ENCODE results near the gene ATRN.

Gene ATRN

GRCh38 chr20:3572151-3572550, 101.3 kb downstream of the ATRN start:
- FAIRE-seq: no peak
- no peak for TF ChIP-seq CTCF (IDR thresholded peaks at IDR 0.05; ENCODE audit: insufficient read depth, missing control alignments)
- DNase-seq (ENCODE audit: insufficient read length, low spot score): no peak

GRCh38 chr20:3576363-3576762, 105.5 kb downstream of the ATRN start:
- no peak for TF ChIP-seq CTCF (IDR thresholded peaks at IDR 0.05; ENCODE audit: insufficient read depth, missing control alignments)
- FAIRE-seq (no peak), DNase-seq (ENCODE audit: insufficient read length, low spot score) (no peak)

- DNase-seq (ENCODE audit: insufficient read length, low spot score) (no peak), FAIRE-seq (no peak)
- no peak for TF ChIP-seq CTCF (IDR thresholded peaks at IDR 0.05; ENCODE audit: insufficient read depth, missing control alignments)
Observed at GRCh38 chr20:3577366-3577765, 106.5 kb downstream of the ATRN start.

DNA sequence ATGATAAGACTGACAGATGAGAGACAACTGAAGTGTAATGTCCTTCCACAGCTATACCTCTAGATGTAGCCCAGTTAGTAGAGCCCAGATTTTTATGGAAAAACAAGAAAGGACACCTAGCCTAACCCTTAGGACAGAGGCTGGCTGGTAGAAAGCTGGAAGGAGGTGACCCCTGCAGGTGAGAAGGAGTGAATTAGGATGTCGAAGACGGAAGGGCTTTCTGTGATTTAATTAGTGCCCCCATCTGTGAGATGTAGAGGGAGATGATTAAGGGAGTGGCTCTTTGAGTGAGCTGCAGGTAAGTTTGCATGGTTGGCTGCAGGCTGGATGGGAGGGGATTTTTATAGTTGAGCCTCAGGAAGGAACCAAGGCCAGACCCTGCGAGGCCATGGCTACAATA, 109.6 kb downstream of the ATRN start:
- FAIRE-seq (no peak), DNase-seq (ENCODE audit: insufficient read length, low spot score) (no peak)
- no peak for TF ChIP-seq CTCF (IDR thresholded peaks at IDR 0.05; ENCODE audit: insufficient read depth, missing control alignments)

DNA sequence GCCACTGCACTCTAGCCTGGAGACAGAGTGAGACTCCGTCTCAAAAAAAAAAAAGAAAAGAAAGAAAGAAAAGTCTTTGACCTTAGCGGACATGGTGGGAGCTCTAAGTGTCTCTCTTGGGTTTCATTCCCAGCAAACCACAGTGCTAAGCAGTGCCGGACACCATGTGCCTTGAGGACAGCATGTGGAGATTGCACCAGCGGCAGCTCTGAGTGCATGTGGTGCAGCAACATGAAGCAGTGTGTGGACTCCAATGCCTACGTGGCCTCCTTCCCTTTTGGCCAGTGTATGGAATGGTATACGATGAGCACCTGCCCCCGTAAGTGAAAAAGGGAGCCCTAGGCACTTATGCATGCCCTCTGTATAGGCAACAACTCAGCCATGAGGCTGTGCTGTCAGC, 112.9 kb downstream of the ATRN start:
- FAIRE-seq (no peak), DNase-seq (ENCODE audit: insufficient read length, low spot score) (no peak)
- TF ChIP-seq CTCF (IDR thresholded peaks at IDR 0.05; ENCODE audit: insufficient read depth, missing control alignments): no peak

- TF ChIP-seq CTCF (IDR thresholded peaks at IDR 0.05; ENCODE audit: insufficient read depth, missing control alignments): no peak
Observed at GRCh38 chr20:3586093-3586492, 115.3 kb downstream of the ATRN start.

GRCh38 chr20:3590164-3590563, 119.3 kb downstream of the ATRN start:
- DNase-seq (ENCODE audit: insufficient read length, low spot score) (no peak), FAIRE-seq (no peak)
- no peak for TF ChIP-seq CTCF (IDR thresholded peaks at IDR 0.05; ENCODE audit: insufficient read depth, missing control alignments)

More at GRCh38 chr20:3586093-3586492, 115.3 kb downstream of the ATRN start:
- FAIRE-seq (no peak), DNase-seq (ENCODE audit: insufficient read length, low spot score) (no peak)

Measured in D721Med (cell line).